NCI-H1105 treated with DMSO at 0.1 percent for 48 hours (cell line): ENCODE measurements around the gene ZSCAN4.

Experiments
- DNase-seq: peaks from one replicate; lab custom pipeline; 2025; lab: John Stamatoyannopoulos, UW

ZSCAN4 gene, protein sequence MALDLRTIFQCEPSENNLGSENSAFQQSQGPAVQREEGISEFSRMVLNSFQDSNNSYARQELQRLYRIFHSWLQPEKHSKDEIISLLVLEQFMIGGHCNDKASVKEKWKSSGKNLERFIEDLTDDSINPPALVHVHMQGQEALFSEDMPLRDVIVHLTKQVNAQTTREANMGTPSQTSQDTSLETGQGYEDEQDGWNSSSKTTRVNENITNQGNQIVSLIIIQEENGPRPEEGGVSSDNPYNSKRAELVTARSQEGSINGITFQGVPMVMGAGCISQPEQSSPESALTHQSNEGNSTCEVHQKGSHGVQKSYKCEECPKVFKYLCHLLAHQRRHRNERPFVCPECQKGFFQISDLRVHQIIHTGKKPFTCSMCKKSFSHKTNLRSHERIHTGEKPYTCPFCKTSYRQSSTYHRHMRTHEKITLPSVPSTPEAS

DNA sequence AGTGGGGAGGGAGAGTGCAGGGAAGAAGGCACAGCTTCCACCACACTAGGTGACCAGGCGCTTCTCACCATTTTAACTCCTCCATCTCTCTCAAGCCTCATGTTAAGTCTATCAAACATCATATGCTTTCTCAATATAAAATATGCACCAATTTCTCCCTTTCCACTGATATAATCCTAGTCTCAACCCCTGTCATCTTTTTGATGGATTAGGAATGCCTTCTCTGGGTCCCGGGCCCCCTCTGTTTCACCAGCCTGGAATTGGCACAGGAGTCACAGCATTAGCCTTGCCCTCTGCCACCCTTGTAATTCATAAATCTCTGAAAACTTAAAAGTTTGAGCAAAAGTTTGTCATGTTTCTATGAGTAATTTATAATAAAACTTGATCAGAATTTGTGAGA lies at the start of gene ZSCAN4:
TSS of gene ZSCAN4 (plus strand) at position 301 of the 400 bp plus-strand sequence. CDS start 7,211 bp downstream, outside the sequence.
- no peak for DNase-seq

DNA sequence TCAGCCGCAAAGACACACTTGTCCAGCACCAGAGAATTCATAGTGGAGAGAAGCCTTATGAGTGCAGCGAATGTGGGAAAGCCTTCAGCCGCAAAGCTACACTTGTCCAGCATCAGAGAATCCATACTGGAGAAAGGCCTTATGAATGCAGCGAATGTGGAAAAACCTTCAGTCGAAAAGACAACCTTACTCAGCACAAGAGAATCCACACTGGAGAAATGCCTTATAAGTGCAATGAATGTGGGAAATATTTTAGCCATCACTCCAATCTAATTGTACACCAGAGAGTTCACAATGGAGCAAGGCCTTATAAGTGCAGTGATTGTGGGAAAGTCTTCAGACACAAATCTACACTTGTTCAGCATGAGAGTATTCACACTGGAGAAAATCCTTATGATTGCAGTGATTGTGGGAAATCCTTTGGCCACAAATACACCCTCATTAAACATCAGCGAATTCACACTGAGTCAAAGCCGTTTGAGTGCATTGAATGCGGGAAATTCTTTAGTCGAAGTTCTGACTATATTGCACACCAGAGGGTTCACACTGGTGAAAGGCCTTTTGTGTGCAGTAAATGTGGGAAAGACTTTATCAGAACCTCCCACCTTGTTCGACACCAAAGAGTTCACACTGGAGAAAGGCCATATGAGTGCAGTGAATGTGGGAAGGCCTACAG lies 47.9 kb upstream of the ZSCAN4 start:
- DNase-seq, result no peak

DNA sequence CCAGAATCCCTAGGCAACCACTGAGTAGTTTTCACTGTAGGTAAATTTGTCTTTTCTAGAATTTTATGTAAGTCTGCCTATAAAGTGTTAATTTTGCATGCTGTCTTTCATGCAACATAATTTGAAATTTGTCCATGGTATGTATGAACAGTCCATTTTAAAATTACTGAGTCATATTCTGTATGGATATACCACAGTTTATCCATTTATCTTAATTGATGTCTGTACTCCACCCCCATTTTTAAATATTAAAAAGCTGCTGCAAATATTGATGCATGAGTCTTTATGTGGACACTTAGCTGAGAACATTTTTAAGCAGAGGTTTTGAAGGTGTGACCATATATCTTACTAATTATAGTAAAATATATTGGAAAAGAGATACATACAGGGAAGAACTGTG lies 45.6 kb upstream of the ZSCAN4 start:
- DNase-seq, result no peak

DNA sequence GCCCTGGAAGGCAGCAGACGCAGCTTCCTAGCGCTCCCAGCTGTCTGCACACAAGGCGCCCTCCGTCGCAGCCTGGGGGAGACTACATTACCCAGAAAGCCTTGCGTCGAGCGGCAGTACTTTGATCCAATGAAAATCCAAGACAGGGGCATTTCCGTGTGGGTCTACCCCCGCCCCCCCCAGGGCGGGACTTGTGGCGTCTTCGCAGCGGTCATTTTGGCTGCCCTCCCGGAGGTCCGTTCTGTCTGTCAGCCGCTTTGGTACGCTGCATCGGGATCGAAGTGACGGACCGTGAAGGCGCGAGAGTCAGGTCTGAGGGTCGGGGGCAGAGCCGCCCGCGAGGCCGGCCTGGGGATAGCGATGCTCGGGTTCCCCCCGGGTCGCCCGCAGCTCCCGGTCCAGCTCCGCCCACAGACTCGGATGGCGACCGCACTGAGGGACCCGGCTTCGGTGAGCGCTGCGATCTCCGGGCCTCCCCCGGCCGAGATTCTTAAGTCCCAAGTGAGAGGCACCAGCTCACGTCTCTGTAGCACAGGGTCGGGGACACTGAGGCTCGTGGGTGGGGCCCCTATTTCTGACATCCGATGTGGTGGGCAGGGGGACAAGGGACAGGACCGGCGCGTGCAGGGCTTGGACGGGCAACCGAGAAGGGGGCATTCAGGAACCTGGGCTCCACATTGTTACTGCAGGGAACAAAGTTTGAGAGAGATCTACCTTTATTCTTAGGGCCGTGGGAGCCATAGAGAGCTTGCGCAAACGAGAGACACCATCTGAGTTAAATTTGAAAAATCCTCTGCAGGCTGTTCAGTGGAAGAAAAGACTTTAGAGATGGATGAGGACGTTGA lies 35.5 kb upstream of the ZSCAN4 start, which contains the start of gene ZNF211:
TSS of gene ZNF211 (plus strand) at position 182 of the 845 bp plus-strand sequence. CDS start at position 361, 179 bp downstream.
- peak; percentile 97 for DNase-seq

DNA sequence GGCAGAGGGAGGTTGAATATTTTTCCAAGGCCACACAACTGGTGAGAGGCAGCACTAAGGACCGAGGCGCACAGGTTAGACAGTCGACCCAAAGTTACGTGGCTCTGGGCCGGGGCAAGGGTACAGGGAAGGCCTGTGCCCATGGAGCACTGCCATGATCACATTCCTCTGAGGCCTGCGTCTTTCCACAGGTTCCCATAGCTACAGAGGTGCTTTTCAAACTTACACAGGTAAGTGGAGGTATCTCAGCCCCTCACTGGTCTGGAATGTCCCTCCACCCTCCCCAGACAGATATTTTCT lies 35.0 kb upstream of the ZSCAN4 start:
- no peak for DNase-seq

DNA sequence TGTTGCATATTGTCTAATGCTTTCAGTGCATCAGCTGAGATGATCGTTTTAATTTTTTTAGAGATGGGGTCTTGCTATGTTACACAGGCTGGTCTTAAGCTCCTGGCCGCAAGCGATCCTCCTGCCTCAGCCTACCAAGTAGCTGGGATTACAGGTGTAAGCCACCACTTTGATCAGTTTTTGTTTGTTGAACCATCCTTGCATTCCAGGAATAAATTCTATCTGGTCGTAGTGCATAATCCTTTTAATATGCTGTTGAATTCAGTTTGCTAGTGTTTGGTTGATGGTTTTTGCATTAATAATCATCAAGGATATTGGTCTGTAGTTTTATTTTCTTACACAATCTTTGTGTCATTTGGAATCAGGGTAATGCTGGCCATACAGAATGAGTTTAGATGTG lies 31.4 kb upstream of the ZSCAN4 start:
- DNase-seq, result no peak

DNA sequence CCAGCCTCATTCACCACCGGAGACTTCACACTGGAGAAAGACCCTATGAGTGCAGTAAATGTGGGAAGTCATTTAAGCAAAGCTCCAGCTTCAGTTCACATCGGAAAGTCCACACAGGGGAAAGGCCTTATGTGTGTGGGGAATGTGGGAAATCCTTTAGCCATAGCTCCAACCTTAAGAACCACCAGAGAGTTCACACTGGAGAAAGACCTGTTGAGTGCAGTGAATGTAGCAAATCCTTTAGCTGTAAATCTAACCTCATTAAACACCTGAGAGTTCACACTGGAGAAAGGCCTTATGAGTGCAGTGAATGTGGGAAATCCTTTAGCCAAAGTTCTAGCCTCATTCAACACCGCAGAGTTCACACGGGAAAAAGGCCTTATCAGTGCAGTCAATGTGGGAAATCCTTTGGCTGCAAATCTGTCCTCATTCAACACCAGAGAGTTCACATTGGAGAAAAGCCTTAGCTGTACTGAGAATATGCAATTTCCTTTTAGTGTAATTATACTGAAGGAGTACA lies 27.0 kb upstream of the ZSCAN4 start:
- DNase-seq, result no peak

DNA sequence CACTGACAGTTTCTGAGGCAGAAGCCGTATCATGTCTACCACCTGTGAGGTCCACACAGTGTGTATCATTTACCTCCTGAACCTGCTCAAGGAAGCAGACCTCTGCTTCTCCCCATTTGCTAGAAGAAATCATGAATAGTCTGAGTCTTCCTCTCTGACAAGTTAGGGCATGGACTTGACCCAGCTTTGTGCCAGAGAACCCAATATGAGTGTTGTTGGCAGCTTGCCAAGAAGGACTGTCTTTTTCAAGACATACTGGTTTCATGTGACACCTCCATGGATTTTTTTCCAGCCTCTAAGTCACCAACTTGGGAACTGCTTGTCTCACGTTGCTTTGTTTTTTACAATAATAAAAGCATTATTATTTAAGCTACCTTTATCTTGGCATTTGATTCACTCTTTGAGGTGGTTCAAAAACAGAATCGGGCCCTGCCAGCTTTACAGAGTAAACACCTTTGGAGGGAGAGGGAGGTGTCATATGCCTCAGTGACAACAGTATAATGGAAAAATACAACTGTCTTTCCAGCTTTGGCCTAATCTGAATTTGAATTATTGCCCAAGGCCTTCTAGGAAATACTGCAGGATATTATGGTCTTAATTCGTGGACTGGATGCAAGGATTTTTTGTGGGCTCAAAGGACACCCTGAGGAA lies 26.2 kb upstream of the ZSCAN4 start:
- peak; percentile 62 for DNase-seq

DNA sequence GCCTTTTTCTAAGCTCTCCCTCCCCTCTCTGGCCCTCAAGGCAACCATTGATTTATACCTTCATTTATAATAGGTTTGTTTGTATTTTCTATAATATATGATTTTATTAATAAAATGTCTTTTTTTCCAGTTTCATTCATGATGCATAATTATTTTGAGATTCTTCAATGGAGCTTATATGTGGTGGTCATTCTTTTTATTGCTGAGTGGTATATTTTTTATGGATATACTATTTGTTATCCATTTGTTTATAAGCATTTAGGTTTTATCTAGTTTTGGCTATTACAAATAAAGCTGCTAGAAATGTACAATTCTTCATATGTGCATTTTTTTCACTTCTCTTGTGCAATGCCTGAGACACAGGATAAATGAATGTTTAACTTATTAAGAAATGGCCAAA lies 25.0 kb upstream of the ZSCAN4 start:
- no peak for DNase-seq

DNA sequence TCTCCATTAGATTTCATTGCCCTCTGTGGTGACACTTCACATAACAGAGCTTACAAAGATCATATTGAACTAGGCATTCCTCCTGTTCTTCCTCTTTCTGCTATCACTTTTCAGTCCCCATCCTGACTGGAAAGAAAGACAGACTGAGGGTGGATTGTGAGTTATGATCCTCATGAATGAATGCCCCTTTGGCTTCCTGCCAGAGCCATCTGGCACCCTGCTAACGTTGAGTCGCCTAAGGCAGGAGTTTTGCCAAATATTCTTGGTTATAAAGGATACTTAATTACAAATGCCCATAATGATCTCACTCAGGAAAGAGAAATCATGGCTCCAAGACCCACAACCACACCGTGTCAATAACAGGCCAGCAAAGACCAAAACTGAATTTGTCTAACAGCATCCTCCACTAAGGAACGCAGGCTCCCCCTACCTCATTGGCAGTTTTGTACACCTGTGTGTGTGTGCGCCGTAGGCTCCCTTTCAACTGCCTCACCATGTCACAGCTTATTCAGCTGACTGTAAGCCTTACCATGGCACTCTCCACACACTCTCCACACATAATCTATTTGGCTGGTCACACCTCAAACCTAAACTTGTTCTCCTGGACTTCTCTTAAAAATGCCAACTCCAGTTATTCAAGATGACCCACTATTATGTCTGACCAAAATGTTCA lies 20.3 kb upstream of the ZSCAN4 start:
- DNase-seq, result peak; percentile 87

DNA sequence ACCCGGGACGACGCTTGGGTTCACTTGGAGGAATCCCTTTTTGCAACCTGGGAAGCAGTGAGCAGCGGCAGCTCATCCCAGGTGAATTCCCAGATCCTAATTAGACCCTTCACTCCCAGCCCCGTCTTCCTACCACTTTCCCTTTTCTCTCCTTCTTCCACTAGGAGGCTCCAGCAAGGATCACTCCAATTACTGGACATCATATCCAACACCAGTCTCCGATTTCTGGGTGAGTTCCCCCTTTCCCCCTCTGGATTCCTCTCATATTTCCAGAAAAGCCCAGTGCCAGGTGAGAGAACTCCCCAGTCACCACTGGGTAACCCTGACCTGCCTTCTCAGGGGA lies 17.1 kb upstream of the ZSCAN4 start:
- no peak for DNase-seq

DNA sequence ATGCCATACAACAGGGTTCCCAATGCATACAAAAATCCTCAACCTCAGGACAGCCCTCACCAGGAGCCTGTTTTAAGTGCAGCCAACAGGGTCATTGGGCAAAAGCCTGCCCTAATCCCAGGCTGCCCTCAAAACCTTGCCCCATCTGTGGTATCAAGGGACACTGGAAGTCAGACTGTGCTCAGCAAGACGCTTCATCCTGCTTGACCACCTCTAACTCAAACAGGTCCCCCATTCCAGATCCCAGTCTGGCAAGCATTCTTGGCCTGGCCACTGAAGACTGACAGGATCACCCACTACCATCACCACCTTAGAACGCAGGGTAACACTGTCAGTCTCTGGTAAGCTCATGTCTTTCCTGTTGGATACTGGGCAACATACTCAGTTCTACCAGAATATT lies 15.0 kb upstream of the ZSCAN4 start:
- DNase-seq, result no peak

DNA sequence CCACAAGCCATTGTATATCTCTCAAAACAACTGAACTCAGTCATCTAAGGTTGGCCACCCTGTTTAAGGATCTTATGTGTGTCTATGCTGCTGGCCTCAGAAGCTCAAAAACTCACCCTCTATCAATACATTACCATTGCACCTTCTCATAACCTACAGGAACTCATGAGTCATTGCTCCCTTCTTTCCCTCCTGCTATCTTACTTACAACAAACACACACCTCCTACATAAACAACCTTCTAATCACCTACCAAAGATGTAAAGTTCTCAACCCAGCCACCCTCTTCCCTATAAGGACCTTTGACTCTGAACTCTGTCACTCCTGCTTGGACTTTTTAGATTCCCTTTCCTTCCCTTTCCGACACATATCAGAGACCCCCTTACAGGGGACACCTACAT lies 13.3 kb upstream of the ZSCAN4 start:
- no peak for DNase-seq

DNA sequence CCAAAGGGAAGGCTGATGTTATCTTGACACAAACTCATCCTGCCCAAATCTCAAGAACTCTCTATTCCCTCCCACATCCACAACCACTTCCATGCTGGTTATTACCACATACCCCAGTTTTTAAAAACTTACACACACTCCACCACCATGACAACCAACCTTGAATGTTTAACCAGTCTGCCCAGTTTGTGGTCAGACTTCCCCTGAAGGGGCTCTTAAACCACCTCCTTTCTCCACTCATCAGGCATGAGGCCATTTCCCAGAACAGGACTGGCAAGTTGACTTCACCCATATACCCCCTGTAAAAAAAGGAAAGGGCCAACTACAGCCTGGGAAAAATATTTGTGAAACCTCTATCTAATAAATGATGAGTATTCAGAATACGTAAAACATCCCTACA lies 12.4 kb upstream of the ZSCAN4 start:
- no peak for DNase-seq

DNA sequence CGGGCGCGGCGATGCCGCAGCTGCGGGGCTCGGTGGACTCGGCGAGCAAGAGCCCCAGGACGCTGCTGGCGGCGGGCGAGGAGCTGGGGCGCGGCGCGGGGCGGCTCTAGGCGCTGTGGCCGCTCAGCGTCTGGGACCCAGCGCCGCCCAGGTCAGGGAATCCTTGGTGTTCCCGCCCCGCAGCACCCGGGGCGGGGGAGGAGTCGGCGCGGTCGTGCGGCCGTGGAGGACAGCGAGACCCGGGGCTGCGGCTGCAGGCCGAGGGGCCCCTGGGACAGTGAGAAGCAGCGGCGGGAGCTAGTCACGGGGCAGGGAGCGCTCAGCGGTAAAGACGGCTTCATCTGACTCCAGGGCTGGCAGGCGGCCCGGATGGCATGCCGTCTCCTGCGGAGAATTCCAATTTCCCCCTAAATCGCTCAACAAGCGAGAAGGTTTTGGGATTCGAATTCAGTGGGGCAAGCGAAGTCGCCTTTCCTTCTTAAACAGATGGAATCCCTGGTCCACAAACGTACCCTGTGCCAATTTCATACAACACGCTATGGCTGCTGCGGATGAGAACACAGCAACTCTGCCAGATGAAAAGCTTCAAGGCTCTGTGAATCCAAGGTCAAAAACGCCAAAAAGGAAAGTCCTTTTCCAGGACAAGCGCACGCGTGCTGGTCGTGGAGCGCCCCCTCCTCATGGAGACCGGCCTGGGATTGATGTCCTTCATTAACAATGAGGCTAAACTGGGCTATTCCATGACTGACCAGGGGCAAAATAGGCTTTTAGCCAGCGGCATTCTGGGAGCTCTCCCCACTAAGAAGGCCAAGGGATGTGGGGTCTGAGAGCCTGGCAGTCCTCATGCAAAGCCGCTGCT lies 4.2 kb upstream of the ZSCAN4 start:
- peak; percentile 52 for DNase-seq

DNA sequence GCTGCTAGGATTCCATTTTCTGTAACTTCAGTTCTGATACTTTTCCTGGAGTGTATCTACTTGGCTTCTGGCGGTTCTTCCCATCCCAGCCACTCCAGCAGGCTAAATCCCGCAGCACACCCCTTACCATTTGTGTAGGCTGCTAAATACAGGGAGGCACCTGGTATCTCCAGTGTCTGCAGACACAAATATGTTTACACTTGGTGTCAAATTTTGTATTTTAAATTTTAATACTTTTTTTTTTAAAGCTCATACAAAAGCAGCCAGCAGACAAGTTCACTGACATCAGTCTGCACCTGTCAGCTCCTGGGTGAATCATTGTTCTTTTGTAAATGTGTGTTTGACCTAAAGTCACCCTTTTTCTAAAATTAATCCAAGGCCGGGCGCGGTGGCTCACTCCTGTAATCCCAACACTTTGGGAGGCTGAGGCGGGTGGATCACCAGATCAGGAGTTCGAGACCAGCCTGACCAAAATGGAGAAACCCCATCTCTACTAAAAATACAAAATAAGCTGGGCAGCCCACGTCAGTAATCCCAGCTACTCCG lies 3.4 kb upstream of the ZSCAN4 start:
- no peak for DNase-seq

DNA sequence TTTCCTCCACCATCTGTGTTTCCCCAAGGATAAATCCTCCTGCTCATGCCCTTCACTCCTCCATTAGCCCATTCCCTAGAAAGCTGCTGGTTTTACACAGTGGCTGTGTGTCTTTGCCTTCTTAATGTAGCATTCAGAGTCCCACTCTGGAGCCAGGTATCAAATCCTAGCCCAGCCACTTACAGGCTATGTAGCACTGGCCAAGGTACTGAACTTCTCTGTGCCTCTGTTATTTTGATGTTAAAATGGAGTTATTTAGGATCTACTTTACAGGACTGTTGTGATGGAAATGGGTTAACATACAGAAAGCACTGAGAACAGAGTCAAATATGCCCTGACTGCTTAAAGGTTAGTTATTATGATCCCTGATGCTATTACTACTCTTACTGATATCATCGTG lies 1.5 kb upstream of the ZSCAN4 start:
- no peak for DNase-seq

DNA sequence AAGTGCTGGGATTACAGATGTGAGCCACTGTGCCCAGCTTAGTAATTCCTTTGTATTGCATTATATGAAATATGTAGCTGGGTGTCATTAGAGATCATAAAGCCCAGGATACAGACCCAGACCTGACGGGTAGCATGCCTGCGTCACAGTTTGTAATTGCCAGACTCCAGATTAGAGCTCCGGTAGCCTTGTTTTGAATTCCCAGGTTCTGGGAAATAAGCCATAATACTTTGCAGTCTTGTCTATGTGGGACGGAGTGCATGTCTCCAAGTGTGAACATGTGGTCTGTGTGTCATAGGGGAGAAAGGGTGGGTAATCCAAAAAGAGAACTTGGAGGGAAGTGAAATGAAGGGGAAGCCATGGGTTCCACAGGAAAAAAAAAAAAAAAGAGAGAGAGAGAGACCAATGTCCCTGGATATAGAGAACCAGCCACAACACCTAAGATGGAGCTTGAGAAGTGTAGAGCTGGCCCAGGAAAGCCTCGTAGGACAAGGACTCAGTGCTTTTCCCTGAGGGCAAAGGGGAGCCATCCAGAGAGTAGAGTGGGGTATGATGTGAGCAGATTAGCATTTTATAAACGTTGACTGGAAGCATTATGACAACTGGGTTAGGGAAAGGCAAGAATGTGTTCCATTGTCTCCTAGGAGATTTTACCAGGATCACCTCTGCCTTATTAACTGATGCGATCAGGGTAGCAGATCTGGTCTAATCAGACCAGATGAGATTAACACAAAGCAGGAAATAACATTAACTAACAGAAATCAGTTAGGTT lies 2.6 kb downstream of the ZSCAN4 start:
- DNase-seq, result no peak

DNA sequence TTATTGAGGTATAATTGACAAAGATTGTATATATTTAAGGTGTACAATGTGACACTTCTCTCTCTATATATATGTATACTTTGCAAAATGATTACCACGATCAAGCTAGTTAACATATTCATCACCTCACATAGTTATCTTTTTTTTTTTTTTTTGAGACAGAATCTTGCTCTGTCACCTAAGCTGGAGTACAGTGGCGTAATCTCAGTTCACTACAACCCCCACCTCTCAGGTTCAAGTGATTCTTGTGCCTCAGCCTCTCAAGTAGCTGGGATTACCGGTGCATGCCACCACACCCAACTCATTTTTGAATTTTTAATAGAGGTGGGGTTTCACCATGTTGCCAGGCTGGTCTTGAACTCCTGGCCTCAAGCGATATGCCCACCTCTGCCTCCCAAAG lies 3.7 kb downstream of the ZSCAN4 start:
- no peak for DNase-seq
